ENCODE results near the gene PPIL4. TPM values are rescaled to one million over a fixed set of nuclear protein-coding genes. Genes with fewer than 3 reads are reported as not detected.

PPIL4 gene
- total and polyA plus RNA-seq, 8 donors: 22.4 to 77.0 (median 63.5) TPM

DNA sequence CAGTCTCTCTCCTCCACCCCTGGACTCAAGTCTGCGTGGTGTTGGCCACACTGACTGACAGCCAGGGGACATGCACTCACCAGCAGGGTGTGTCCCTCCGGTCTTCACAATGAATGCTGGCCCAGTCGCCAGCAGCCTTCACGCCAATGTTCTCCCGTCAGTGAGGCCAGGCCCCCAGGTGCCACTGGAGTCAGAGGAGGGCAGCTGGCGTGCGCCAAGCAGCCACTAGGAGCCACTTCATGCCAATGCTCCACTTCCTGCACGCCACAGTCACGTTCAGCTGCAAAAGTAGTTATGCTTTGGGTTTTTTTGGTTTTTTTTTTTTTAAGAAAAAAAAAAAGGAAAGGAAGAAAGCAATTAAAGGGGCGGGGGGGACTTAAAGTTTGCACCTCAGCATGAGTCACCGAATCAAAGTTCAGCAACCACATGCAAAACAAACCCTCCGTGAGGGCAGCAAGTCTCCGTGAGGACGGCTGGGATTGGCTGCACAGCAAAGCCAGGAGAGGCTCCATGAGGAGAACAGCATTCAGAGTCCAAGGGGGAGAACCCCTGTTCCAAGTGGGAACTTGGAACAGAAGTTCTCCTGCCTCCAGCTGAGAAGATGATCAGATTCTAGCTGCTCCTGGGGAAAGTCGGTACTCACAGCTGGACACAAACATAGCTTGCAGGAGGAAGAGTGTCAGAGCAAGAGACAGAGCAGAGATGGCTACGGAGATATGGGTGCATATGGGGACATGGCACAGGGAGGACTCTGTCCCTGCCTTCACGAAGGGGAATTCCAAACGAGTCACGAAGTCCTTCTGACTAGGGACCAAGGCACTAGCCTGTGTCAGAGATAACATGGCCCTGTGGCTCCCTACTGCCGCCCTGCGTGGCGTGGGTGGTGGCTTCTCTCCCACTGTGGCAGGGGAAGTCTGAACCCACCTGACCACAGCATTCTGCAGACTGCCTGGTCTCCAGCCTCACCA is 60.8 kb downstream of the PPIL4 start, which contains the start of gene ZC3H12D:
Gene ZC3H12D, minus strand, starts transcription at position 282 of the 968 bp plus-strand sequence. CDS start 10,471 bp downstream, outside the sequence.
- Histone ChIP-seq H3K36me3 (no peaks in the 10 kb centered on the region), H3K4me3 (peak within 1 kb of the TSS in 1 of 2 donors; percentile 20), H3K27ac (peak within 1 kb of the TSS; percentile 82 to 84), H3K9me3 (no peaks in the 10 kb centered on the region), H3K4me1 (peaks cover 11 to 51% of the 10 kb centered on the region in 2 donors), H3K27me3 (no peaks in the 10 kb centered on the region)
- intact Hi-C loops (cut with DNase I): no loop called here
- ATAC-seq: peak; percentile 64
- peak in 2 of 4 donors; percentile 60 to 87 for DNase-seq
- TF ChIP-seq, protein P1, sequence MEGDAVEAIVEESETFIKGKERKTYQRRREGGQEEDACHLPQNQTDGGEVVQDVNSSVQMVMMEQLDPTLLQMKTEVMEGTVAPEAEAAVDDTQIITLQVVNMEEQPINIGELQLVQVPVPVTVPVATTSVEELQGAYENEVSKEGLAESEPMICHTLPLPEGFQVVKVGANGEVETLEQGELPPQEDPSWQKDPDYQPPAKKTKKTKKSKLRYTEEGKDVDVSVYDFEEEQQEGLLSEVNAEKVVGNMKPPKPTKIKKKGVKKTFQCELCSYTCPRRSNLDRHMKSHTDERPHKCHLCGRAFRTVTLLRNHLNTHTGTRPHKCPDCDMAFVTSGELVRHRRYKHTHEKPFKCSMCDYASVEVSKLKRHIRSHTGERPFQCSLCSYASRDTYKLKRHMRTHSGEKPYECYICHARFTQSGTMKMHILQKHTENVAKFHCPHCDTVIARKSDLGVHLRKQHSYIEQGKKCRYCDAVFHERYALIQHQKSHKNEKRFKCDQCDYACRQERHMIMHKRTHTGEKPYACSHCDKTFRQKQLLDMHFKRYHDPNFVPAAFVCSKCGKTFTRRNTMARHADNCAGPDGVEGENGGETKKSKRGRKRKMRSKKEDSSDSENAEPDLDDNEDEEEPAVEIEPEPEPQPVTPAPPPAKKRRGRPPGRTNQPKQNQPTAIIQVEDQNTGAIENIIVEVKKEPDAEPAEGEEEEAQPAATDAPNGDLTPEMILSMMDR (IDR thresholded peaks at IDR 0.05): peak in 1 of 2 donors; percentile 43

DNA sequence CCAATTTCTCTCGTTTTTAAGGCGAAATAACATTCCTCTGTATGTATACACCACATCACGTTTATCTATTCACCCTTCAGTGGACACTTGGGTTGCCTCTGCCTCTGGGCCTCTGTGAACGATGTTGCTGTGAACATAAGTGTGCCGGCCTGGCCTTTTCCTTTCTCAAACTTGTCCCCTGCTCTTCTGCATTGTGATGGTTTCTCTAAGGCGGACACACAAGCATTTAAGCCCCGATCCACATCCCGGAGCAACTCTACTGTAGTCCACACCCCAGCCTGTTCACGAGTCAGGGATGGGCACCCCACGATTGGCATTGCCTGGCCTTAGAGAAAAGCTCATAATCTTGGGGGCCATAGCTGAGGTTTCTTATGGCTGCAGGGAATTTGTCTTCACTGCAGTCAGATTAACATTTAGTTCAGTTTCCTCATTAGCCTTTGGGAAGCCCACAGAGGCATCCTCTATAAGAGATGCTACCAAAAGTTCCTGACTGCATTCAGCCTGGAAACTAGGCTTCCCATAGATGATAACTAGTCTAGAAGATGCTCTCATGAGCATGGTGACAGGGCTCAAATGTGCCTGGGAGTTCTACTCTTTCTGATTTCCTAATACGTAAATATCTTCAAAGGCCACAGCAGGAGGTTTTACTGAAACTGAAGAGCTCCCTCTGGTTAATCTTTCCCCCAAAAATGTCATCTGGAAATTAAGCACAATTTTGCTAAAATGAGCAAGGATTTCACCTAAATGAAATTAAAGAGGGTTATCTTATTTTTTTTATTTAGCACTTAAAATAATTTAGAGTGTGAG is 61.8 kb downstream of the PPIL4 start:
- no peaks in the 10 kb centered on the region for H3K27me3 ChIP-seq
- ATAC-seq (no peak), DNase-seq (peak in 1 of 4 donors; percentile 28)
- H3K9me3 ChIP-seq: no peaks in the 10 kb centered on the region
- TF ChIP-seq, protein P1 (IDR thresholded peaks at IDR 0.05): no peak
- intact Hi-C loops (cut with DNase I): no loop called here
- H3K36me3 ChIP-seq: no peaks in the 10 kb centered on the region
- peak overlapping the region; percentile 82 to 84 for H3K27ac ChIP-seq
- H3K4me3 ChIP-seq: peak overlapping the region in 1 of 2 donors; percentile 20
- H3K4me1 ChIP-seq: peaks cover 11 to 51% of the 10 kb centered on the region in 2 donors

DNA sequence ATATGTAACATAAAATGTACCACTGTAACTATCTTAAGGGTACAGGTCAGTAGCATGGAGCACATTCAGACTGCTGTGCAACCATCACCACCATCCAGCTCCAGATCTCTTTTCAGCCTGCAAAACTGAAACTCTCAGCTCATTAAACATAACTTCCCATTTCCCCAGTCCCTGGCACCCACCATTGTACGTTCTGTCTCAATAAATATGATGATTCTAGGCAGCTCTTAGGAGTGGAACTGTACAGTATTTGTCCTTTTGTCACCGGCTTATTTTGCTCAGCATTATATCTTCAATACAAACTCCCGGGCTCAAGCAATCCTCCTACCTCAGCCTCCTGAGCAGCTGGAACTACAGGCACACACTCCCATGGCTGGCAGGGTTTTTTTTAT is 62.5 kb downstream of the PPIL4 start:
- Histone ChIP-seq H3K9me3 (no peaks in the 10 kb centered on the region), H3K4me3 (peak overlapping the region in 1 of 2 donors; percentile 20), H3K4me1 (peaks cover 11 to 51% of the 10 kb centered on the region in 2 donors), H3K27ac (peak overlapping the region; percentile 82 to 84), H3K36me3 (no peaks in the 10 kb centered on the region), H3K27me3 (no peaks in the 10 kb centered on the region)
- DNase-seq (peak in 2 of 4 donors; percentile 56 to 65), ATAC-seq (peak; percentile 8)
- TF ChIP-seq, protein P1 (IDR thresholded peaks at IDR 0.05): no peak
- intact Hi-C loops (cut with DNase I): no loop called here

DNA sequence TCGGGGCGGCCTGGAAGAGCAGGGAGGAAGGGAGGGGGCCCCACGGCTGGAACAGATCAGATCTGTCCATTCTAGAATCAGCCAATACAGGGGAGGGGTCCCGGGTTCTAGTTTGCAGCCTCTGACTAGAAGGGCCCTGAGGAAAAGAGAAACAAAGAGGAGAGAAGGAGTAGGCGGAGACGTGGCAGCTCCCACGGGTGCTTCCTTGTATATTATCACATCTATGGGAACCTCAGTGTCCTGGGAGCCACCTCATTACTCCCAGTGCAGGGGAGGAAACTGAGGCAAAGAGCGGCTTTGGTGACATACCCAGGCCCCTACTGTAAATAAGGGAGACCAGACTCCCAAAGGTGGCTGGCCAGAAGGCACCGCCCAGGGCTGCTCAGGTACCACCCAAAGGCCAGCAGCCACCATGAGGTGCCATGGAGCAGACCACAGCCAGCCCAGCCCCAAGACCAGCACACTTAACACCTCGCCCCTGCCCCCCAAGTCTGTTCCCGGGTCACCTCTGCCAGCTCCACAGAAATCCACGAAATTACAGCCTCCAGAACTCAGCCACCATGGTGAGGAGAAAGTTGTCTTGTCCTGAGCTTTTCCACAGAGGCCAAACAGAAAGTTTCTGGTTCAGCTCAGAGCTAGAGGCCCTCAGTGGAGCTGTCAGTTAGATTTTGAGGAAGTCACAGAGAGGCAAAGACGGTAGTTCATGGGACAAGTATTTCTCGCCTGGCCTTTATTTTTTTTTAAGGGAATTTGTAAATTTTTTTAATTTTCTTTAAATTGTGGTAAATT is 63.1 kb downstream of the PPIL4 start:
- Histone ChIP-seq H3K4me3 (peak overlapping the region in 1 of 2 donors; percentile 20), H3K27ac (peak overlapping the region; percentile 82 to 84), H3K27me3 (no peaks in the 10 kb centered on the region), H3K4me1 (peaks cover 11 to 51% of the 10 kb centered on the region in 2 donors), H3K9me3 (no peaks in the 10 kb centered on the region), H3K36me3 (no peaks in the 10 kb centered on the region)
- intact Hi-C loops (cut with DNase I): no loop called here
- TF ChIP-seq, protein P1 (IDR thresholded peaks at IDR 0.05): no peak
- peak in 1 of 4 donors; percentile 36 for DNase-seq
- peak; percentile 37 for ATAC-seq

All from left lung (tissue), 10 donors.